ENCODE results near the gene ETV5. TPM values are rescaled to one million over a fixed set of nuclear protein-coding genes. Genes with fewer than 3 reads are reported as not detected.

The ETV5 gene
- total RNA-seq, 4 donors from 2014 or later, result 9.8 to 18.3 (median 12.2) TPM

GRCh38 chr3:186119499-186119898 is 10.6 kb upstream of the ETV5 start:
- H3K4me3 ChIP-seq, result no peak overlapping the region
- no peaks in the 10 kb centered on the region for H3K36me3 ChIP-seq
- no peak for DNase-seq (ENCODE audit: low spot score in 2 of 2)
- no peaks in the 10 kb centered on the region for H3K4me1 ChIP-seq
- no peak overlapping the region for H3K27ac ChIP-seq
- H3K27me3 ChIP-seq, result peaks cover 0 to 10% of the 10 kb centered on the region in 2 donors
- WGBS, 2 donors, result 78 to 80% methylated on average over 4 of the region's 4 CpGs
- no peaks in the 10 kb centered on the region for H3K9me3 ChIP-seq
- TF ChIP-seq POLR2A (IDR thresholded peaks at IDR 0.05) (no peak), CTCF (IDR thresholded peaks at IDR 0.05) (no peak), EP300 (IDR thresholded peaks at IDR 0.05) (no peak)

- DNase-seq (ENCODE audit: low spot score in 2 of 2), result no peak
- Histone ChIP-seq H3K9me3 (no peaks in the 10 kb centered on the region), H3K4me1 (no peaks in the 10 kb centered on the region), H3K4me3 (no peak overlapping the region), H3K36me3 (no peaks in the 10 kb centered on the region), H3K27me3 (peaks cover 0 to 10% of the 10 kb centered on the region in 2 donors), H3K27ac (no peak overlapping the region)
- TF ChIP-seq CTCF (IDR thresholded peaks at IDR 0.05) (no peak), POLR2A (IDR thresholded peaks at IDR 0.05) (no peak), EP300 (IDR thresholded peaks at IDR 0.05) (no peak)
- whole genome bisulfite sequencing, 2 donors, result 92% methylated on average over 5 of the region's 5 CpGs
These were observed 9.8 kb upstream of the ETV5 start for GRCh38 chr3:186118692-186119091.

DNA sequence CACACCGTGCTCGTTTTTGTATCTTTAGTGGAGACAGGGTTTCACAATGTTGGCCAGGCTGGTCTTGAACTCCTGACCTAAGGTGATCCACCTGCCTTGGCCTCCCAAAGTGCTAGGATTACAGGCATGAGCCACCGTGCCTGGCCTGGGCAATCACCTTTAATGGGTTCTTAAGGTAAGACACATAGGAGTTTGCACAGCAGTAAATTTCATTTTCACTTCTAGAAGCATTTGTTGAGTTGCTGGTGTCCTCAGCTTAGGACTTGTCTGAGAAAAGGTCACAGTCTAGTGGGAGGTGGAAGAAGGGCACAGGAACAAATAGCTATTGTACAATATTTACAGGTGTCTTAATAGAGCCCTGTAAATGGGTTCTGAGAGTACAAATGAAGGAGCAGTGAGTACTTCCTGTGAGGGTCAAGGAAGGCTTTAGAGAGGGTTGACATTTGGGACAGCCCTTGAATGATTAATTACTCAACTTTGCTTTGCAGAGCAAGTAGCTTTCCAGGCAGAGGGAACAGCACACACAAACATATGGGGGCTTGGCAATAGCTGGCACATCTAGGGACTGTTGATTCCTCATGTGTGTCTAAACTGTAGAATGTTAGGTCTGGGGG is 8.7 kb upstream of the ETV5 start:
- no peaks in the 10 kb centered on the region for H3K9me3 ChIP-seq
- H3K27me3 ChIP-seq, result peaks cover 0 to 10% of the 10 kb centered on the region in 2 donors
- H3K36me3 ChIP-seq, result no peaks in the 10 kb centered on the region
- H3K4me1 ChIP-seq, result no peaks in the 10 kb centered on the region
- no peak for TF ChIP-seq POLR2A (IDR thresholded peaks at IDR 0.05)
- TF ChIP-seq EP300 (IDR thresholded peaks at IDR 0.05), result no peak
- TF ChIP-seq CTCF (IDR thresholded peaks at IDR 0.05), result no peak
- no peak overlapping the region for H3K4me3 ChIP-seq
- no peak for DNase-seq (ENCODE audit: low spot score in 2 of 2)
- H3K27ac ChIP-seq, result no peak overlapping the region
- 90 to 95% methylated on average over 3 of the region's 3 CpGs for WGBS, 2 donors

DNA sequence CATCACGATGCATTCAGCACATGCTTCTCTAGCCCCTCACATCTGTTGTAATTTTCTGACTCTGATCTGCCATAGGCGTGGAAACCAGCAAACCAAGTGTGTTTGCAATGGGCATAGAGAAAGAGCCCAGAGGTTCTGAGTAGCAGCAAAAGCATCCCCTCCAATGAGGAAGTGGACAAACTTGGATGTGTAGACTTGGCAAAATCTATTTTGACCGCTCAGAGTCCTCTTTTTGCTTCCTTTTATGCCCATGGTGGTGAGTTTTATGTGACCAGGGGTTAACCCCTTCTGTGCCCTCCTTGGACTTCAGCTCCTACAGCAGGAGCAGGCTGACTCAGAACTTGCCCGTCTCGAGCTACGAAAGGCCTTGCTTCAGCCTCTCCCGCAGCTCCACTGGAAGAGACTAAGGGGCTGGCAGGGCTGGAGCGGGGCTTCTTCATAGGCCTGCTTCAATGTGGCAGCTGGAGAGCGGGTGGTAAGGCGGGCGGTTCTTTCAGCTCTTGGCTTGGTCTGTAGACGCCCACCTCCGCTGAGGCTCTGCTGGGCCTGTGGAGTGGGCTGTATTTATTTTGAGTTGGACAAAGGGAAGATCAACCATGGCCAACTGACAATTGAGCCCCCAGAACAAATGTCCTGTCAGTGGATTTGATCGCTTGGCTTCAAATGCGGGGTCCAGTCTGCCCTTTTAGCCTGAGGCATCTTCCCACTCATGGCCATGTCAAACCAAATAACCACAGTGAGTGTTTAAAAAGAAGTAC is 6.5 kb upstream of the ETV5 start:
- 84 to 88% methylated on average over 15 of the region's 15 CpGs for WGBS, 2 donors
- H3K27me3 ChIP-seq, result peaks cover 0 to 16% of the 10 kb centered on the region in 2 donors
- peaks cover 0 to 9% (median 6%) of the 10 kb centered on the region in 4 donors for H3K4me1 ChIP-seq
- H3K36me3 ChIP-seq, result no peaks in the 10 kb centered on the region
- H3K27ac ChIP-seq, result no peak overlapping the region
- H3K9me3 ChIP-seq, result no peaks in the 10 kb centered on the region
- no peak overlapping the region for H3K4me3 ChIP-seq
- no peak for DNase-seq (ENCODE audit: low spot score in 2 of 2)
- TF ChIP-seq EP300 (IDR thresholded peaks at IDR 0.05), result peak in 1 of 2 donors; percentile 34
- TF ChIP-seq POLR2A (IDR thresholded peaks at IDR 0.05), result no peak

GRCh38 chr3:186110975-186111974 is 2.4 kb upstream of the ETV5 start:
- Histone ChIP-seq H3K4me1 (peaks cover 0 to 35% (median 19%) of the 10 kb centered on the region in 4 donors), H3K36me3 (no peaks in the 10 kb centered on the region), H3K9me3 (no peaks in the 10 kb centered on the region), H3K27me3 (peaks cover 0 to 16% of the 10 kb centered on the region in 2 donors), H3K4me3 (no peak overlapping the region), H3K27ac (no peak overlapping the region)
- TF ChIP-seq CTCF (IDR thresholded peaks at IDR 0.05) (no peak), EP300 (IDR thresholded peaks at IDR 0.05) (peak in 1 of 2 donors; percentile 52)
- DNase-seq (ENCODE audit: low spot score in 2 of 2), result no peak
- 74 to 75% methylated on average over 12 of the region's 12 CpGs for WGBS, 2 donors

All from tibial nerve (tissue), 4 donors.